Stimulated activated CD4-positive, alpha-beta T cell treated with anti-CD3 and anti-CD28 coated beads, TNF-alpha, amount 100 ng/mL, for 48 hours (primary cell): ENCODE results near the gene TMED10.
"Not testable (repeated sequence)": the region's sequence is repeated elsewhere in the genome, so short reads cannot be mapped to it uniquely, and the experiment has no call there.

Experiments
- DNase-seq, 3 donors: peaks; one replicate each; pipeline ENCODE4 v3.0.0-alpha.2; 2020; ENCODE audit warnings: low read depth in 3 of 3

Gene TMED10

GRCh38 chr14:75191100-75191499, 14.7 kb upstream of the TMED10 start:
- DNase-seq = no peak

GRCh38 chr14:75190023-75190422, 13.6 kb upstream of the TMED10 start:
- no peak for DNase-seq

- no peak for DNase-seq
Measured at GRCh38 chr14:75188520-75189268, 12.3 kb upstream of the TMED10 start.

- no peak for DNase-seq
Measured at GRCh38 chr14:75188086-75188485, 11.7 kb upstream of the TMED10 start.

GRCh38 chr14:75186953-75187352, 10.5 kb upstream of the TMED10 start:
- DNase-seq = no peak

- no peak for DNase-seq
Measured at GRCh38 chr14:75185251-75186040, 9.0 kb upstream of the TMED10 start.

- DNase-seq = no peak
Measured at GRCh38 chr14:75184492-75184891, 8.1 kb upstream of the TMED10 start.

GRCh38 chr14:75184039-75184438, 7.6 kb upstream of the TMED10 start:
- DNase-seq = no peak

- no peak for DNase-seq
Measured at GRCh38 chr14:75183225-75183624, 6.8 kb upstream of the TMED10 start.

GRCh38 chr14:75182821-75183220, 6.4 kb upstream of the TMED10 start:
- no peak for DNase-seq

- not testable (repeated sequence) for DNase-seq
Measured at GRCh38 chr14:75182163-75182562, 5.8 kb upstream of the TMED10 start.

- no peak for DNase-seq
Measured at GRCh38 chr14:75181293-75182062, 5.1 kb upstream of the TMED10 start.

GRCh38 chr14:75175677-75176141, 703 bp downstream of the TMED10 start:
- no peak for DNase-seq

- DNase-seq = no peak
Measured at GRCh38 chr14:75174066-75174465, 2.3 kb downstream of the TMED10 start.

GRCh38 chr14:75170772-75171171, 5.6 kb downstream of the TMED10 start:
- no peak for DNase-seq

- DNase-seq = no peak
Measured at GRCh38 chr14:75168586-75169335, 7.7 kb downstream of the TMED10 start.

GRCh38 chr14:75167325-75167724, 9.1 kb downstream of the TMED10 start:
- no peak for DNase-seq

GRCh38 chr14:75165586-75166391, 10.6 kb downstream of the TMED10 start:
- no peak for DNase-seq

- no peak for DNase-seq
Measured at GRCh38 chr14:75164809-75165208, 11.6 kb downstream of the TMED10 start.

GRCh38 chr14:75163677-75164076, 12.7 kb downstream of the TMED10 start:
- no peak for DNase-seq

GRCh38 chr14:75162631-75163030, 13.8 kb downstream of the TMED10 start:
- DNase-seq = no peak
